ENCODE results near the gene CCNY.

DNA sequence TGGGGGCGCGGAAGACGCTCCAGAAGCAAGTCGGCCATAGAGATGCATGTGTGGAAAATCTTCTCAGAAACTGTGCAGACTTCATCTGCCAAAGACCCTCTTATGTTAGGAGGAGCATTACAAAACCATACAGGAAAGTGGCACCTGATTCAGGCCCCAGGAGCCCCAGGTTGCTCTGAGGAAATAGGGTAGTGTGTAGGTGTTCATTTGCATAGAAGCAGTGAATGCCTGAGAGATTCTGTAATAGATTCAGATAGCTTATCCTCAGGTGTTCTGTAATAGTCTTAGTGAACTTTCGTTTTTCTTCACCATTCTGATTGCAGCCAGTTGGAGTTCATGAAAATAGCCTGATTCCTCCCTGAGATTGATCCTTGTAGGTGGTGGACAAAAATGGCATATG is 162.4 kb downstream of the CCNY start:
- TF ChIP-seq, protein P1, sequence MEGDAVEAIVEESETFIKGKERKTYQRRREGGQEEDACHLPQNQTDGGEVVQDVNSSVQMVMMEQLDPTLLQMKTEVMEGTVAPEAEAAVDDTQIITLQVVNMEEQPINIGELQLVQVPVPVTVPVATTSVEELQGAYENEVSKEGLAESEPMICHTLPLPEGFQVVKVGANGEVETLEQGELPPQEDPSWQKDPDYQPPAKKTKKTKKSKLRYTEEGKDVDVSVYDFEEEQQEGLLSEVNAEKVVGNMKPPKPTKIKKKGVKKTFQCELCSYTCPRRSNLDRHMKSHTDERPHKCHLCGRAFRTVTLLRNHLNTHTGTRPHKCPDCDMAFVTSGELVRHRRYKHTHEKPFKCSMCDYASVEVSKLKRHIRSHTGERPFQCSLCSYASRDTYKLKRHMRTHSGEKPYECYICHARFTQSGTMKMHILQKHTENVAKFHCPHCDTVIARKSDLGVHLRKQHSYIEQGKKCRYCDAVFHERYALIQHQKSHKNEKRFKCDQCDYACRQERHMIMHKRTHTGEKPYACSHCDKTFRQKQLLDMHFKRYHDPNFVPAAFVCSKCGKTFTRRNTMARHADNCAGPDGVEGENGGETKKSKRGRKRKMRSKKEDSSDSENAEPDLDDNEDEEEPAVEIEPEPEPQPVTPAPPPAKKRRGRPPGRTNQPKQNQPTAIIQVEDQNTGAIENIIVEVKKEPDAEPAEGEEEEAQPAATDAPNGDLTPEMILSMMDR (IDR thresholded peaks at IDR 0.05): no peak
- no peak for TF ChIP-seq POLR2A (IDR thresholded peaks at IDR 0.05)
